GM12878 (cell line): Measurements from ENCODE around the gene FSTL4. TPM values are rescaled to one million over a fixed set of nuclear protein-coding genes. Genes with fewer than 3 reads are reported as not detected.
A peak's percentile ranks its signal among the peaks of the same experiment; 100 is the strongest.

ENCODE experiments used
- ATAC-seq: fragments of 200-7000 bp; cut with Tn5 transposase; 3 replicates; pipeline ENCODE4 v1.9.1; 2020; ENCODE audit warnings: mild to moderate bottlenecking, moderate library complexity
- BruUV-seq: library from RNA; stranded (reverse); fragments of 400-500 nt; replicated peaks from 2 replicates; lab custom pipeline; 2021; lab: Mats Ljungman, UMichigan
- CTCF ChIA-PET: fragments of 300-600 bp; sonication (Branson Sonifier 250); formaldehyde crosslinking; extraction: SDS; loops from one replicate; lab custom pipeline; 2021; ENCODE audit warnings: inconsistent platforms; lab: Yijun Ruan, JAX
- POLR2A ChIA-PET: fragments of 350-600 bp; formaldehyde crosslinking; extraction: SDS; loops from one replicate; lab custom pipeline; 2021; ENCODE audit warnings: inconsistent platforms; lab: Charles Lee
- RAD21 ChIA-PET: fragments of 300-600 bp; sonication (Branson Sonifier 250); formaldehyde crosslinking; loops from one replicate; lab custom pipeline; 2023; ENCODE audit warnings: antibody characterized with exemption; ENCODE audit not compliant: unreplicated experiment; lab: Charles Lee
- SMC1A ChIA-PET: fragments of 300-600 bp; sonication (Branson Sonifier 250); formaldehyde crosslinking; loops from one replicate; lab custom pipeline; 2023; ENCODE audit not compliant: unreplicated experiment, uncharacterized antibody; lab: Charles Lee
- DNase-seq: peaks from one replicate; pipeline ENCODE4 v3.0.0-alpha.2; 2011; ENCODE audit warnings: low read depth, low spot score
- FAIRE-seq: peaks from 3 replicates; lab custom pipeline; 2011; peaks lifted over from hg19 to GRCh38; lab: Jason Lieb, UNC
- H2AFZ ChIP-seq: 2 replicates; pipeline ENCODE4 v1.6.0; 2011; ENCODE audit warnings: low read depth, low read length, control low read depth; ENCODE audit not compliant: control insufficient read depth
- H3K27ac ChIP-seq: 2 replicates; pipeline ENCODE4 v1.5.1; 2011; ENCODE audit warnings: control low read depth; ENCODE audit not compliant: control insufficient read depth, insufficient read depth
- H3K27me3 ChIP-seq, 2 experiments: replicated peaks in 1 of 2; 2 replicates each; pipeline versions ENCODE4 v1.6.0 to v1.6.1; 2011; ENCODE audit warnings: low read length in 1 of 2; ENCODE audit not compliant: control insufficient read depth in 2 of 2, insufficient read depth in 2 of 2
- H3K36me3 ChIP-seq, 2 experiments: 2 replicates each; pipeline ENCODE4 v1.5.1; 2011; ENCODE audit warnings: low read length in 1 of 2; ENCODE audit not compliant: control insufficient read depth in 2 of 2, insufficient read depth in 2 of 2
- H3K4me1 ChIP-seq: 2 replicates; pipeline ENCODE4 v1.6.1; 2011; ENCODE audit warnings: mild to moderate bottlenecking, low read length, moderate library complexity, mixed read lengths; ENCODE audit not compliant: control insufficient read depth, insufficient read depth
- H3K4me2 ChIP-seq: 2 replicates; pipeline ENCODE4 v1.6.0; 2011; ENCODE audit warnings: control low read depth; ENCODE audit not compliant: control insufficient read depth, insufficient read depth
- H3K4me3 ChIP-seq: fragments of 200-600 bp; sonication (generic); 2 replicates; pipeline ENCODE4 v1.5.1; 2016
- H3K79me2 ChIP-seq: 2 replicates; pipeline ENCODE4 v1.6.0; 2011; ENCODE audit warnings: low read length; ENCODE audit not compliant: control insufficient read depth, insufficient read depth
- H3K9ac ChIP-seq: 2 replicates; pipeline ENCODE4 v1.8.0; 2011; ENCODE audit warnings: low read length, control low read depth, mixed read lengths; ENCODE audit not compliant: control insufficient read depth, insufficient read depth
- H3K9me3 ChIP-seq: replicated peaks from 3 replicates; pipeline ENCODE4 v1.5.1; 2011; ENCODE audit warnings: mild to moderate bottlenecking, low read length; ENCODE audit not compliant: control insufficient read depth, insufficient read depth
- H4K20me1 ChIP-seq: 2 replicates; pipeline ENCODE4 v1.6.0; 2011; ENCODE audit not compliant: control insufficient read depth, insufficient read depth
- ASH2L ChIP-seq: fragments of 300-600, 200-600 bp; sonication (generic); IDR thresholded peaks from 2 replicates; pipeline ENCODE4 v1.6.1; 2017; ENCODE audit warnings: low read depth, mild to moderate bottlenecking, borderline replicate concordance
- ATF3 ChIP-seq: IDR thresholded peaks from 2 replicates; pipeline ENCODE4 v1.6.1; 2011; ENCODE audit warnings: low read depth, mild to moderate bottlenecking, low read length, moderate library complexity, borderline replicate concordance; ENCODE audit errors: extremely low read depth
- ATF7 ChIP-seq: fragments of 450-650 bp; IDR thresholded peaks from 2 replicates; pipeline ENCODE4 v1.6.1; 2016; ENCODE audit warnings: low read depth, mild to moderate bottlenecking
- CREM ChIP-seq: IDR thresholded peaks from 2 replicates; pipeline ENCODE4 v1.6.1; 2014; ENCODE audit warnings: antibody characterized with exemption, low read depth
- DPF2 ChIP-seq: fragments of 450-650 bp; IDR thresholded peaks from 2 replicates; pipeline ENCODE4 v1.6.1; 2017; ENCODE audit warnings: mild to moderate bottlenecking
- ESRRA ChIP-seq: IDR thresholded peaks from 2 replicates; pipeline ENCODE4 v1.6.1; 2012; ENCODE audit warnings: mild to moderate bottlenecking, low read length, improper control_type of control experiment
- FOS ChIP-seq: IDR thresholded peaks from 3 replicates; pipeline ENCODE4 v1.6.1; 2011; ENCODE audit warnings: borderline replicate concordance; ENCODE audit not compliant: insufficient read length; ENCODE audit errors: extremely low read depth
- HDGF ChIP-seq: fragments of 450-650 bp; IDR thresholded peaks from 2 replicates; pipeline ENCODE4 v1.6.1; 2016; ENCODE audit warnings: antibody characterized with exemption
- HSF1 ChIP-seq: fragments of 150-350 bp; IDR thresholded peaks from 2 replicates; pipeline ENCODE4 v1.6.1; 2014; ENCODE audit warnings: mild to moderate bottlenecking, low read depth, low read length
- LARP7 ChIP-seq: fragments of 450-650 bp; IDR thresholded peaks from 2 replicates; pipeline ENCODE4 v1.6.1; 2017; ENCODE audit warnings: mild to moderate bottlenecking
- NR2F1 ChIP-seq: fragments of 450-650 bp; conservative IDR thresholded peaks from 2 replicates; pipeline ENCODE4 v1.6.1; 2017; ENCODE audit warnings: mild to moderate bottlenecking
- POLR2A ChIP-seq: IDR thresholded peaks from 2 replicates; pipeline ENCODE4 v1.6.1; 2011; ENCODE audit warnings: low read depth, mild to moderate bottlenecking, low read length
- RFX5 ChIP-seq: IDR thresholded peaks from 2 replicates; pipeline ENCODE4 v1.6.1; 2011; ENCODE audit warnings: low read depth, low read length, improper control_type of control experiment
- SIX5 ChIP-seq: IDR thresholded peaks from 2 replicates; pipeline ENCODE4 v1.6.1; 2011; ENCODE audit warnings: mild to moderate bottlenecking, low read depth, low read length, moderate library complexity; ENCODE audit not compliant: severe bottlenecking
- SREBF1 ChIP-seq: IDR thresholded peaks from 2 replicates; pipeline ENCODE4 v1.6.1; 2012; ENCODE audit warnings: mild to moderate bottlenecking, low read length
- TCF7 ChIP-seq: IDR thresholded peaks from 2 replicates; pipeline ENCODE4 v1.6.1; 2014; ENCODE audit warnings: antibody characterized with exemption, borderline replicate concordance
- ZBED1 ChIP-seq: IDR thresholded peaks from 2 replicates; pipeline ENCODE4 v1.6.1; 2016; ENCODE audit warnings: borderline replicate concordance
- ZSCAN29 ChIP-seq: fragments of 450-650 bp; IDR thresholded peaks from 2 replicates; pipeline ENCODE4 v1.6.1; 2017; ENCODE audit warnings: mild to moderate bottlenecking, moderate library complexity
- ZZZ3 ChIP-seq: IDR thresholded peaks from 2 replicates; pipeline ENCODE4 v1.6.1; 2011; ENCODE audit warnings: low read depth; ENCODE audit not compliant: control insufficient read depth, insufficient read length
- WGBS: methylation state at CpG from one replicate; pipeline ENCODE4 v1.1.6; 2016; ENCODE audit warnings: low lambda C conversion rate; ENCODE audit not compliant: insufficient replicate concordance, insufficient coverage; ENCODE audit errors: missing lambda C conversion rate; 5-methylcytosine and 5-hydroxymethylcytosine counted together
- in situ Hi-C: fragments of 300-500 bp; cut with MboI; formaldehyde crosslinking; loops from 9 replicates; pipeline ENCODE4 v1.14.3; 2018; ENCODE audit warnings: mixed read lengths
- intact Hi-C: fragments of 100-400 bp; cut with micrococcal nuclease; formaldehyde crosslinking; loops from one replicate; pipeline ENCODE4 v1.14.2; 2022; ENCODE audit not compliant: unreplicated experiment
- polyA plus RNA-seq, 11 experiments: library from polyadenylated mRNA; depleted of rRNA in 4 of 11; unstranded in 6 of 11; stranded (reverse) in 5 of 11; fragments of >200 nt; fragmentation: Nextera tagmentation in 4 of 11; fragmentation: Illumina TruSeq in 1 of 11; extraction: Ambion mirVana in 4 of 11; extraction: Trizol in 1 of 11; gene quantifications; 1 replicate in 1 of 11; 2 replicates in 10 of 11; pipeline versions ENCODE4 v1.2.1 to v1.2.3, GENCODE V29; 2011 to 2016; ENCODE audit warnings: inconsistent platforms in 2 of 11, missing spikeins in 2 of 11, low read depth in 1 of 11
- total RNA-seq, 4 experiments: library from RNA; depleted of rRNA in 3 of 4; stranded (reverse); fragments of >200 nt in 3 of 4; fragmentation: Illumina TruSeq in 1 of 4; extraction: Trizol in 1 of 4; gene quantifications; 2 replicates each; pipeline versions ENCODE4 v1.2.1 to v1.2.3, GENCODE V29; 2013 to 2021

The FSTL4 gene
- total and polyA plus RNA-seq, 10 of the 15 experiments (the other 5 are each of a cell fraction or from before 2014, with no cell fraction given), result 0.01 to 0.79 (median 0.21) TPM; not detected in 6

GRCh38 chr5:133304178-133304577 lies 308.2 kb downstream of the FSTL4 start:
- intact Hi-C loops (no loop called here), in situ Hi-C loops (no loop called here)
- Histone ChIP-seq H2AFZ (no peak overlapping the region), H3K9ac (no peak overlapping the region), H3K9me3 (no peaks in the 10 kb centered on the region), H3K4me2 (no peak overlapping the region), H3K27ac (no peak overlapping the region), H3K4me1 (no peaks in the 10 kb centered on the region), H4K20me1 (no peaks in the 10 kb centered on the region), H3K36me3 (no peaks in the 10 kb centered on the region), H3K4me3 (no peak overlapping the region), H3K27me3 (no peaks in the 10 kb centered on the region), H3K79me2 (no peaks in the 10 kb centered on the region)
- ChIA-PET CTCF (interaction anchor here (1.2 to 1.6 kb wide), 3 partner anchors 13 to 120 kb away, joined by 3 to 4 read pairs (median 3); no protein-coding TSS in a partner anchor), POLR2A (interaction anchor here (0.7 kb wide), 1 partner anchor 42 kb away, joined by 3 read pairs; no protein-coding TSS in a partner anchor), RAD21 (no interaction called here), SMC1A (interaction anchor here (1.0 to 1.7 kb wide), 2 partner anchors 8 to 29 kb away, joined by 4 to 5 read pairs; no protein-coding TSS in a partner anchor)
- DNase-seq (no peak), FAIRE-seq (no peak), ATAC-seq (no peak)
- TF ChIP-seq DPF2 (no peak), ATF7 (no peak), ZBED1 (no peak), ASH2L (no peak), HDGF (no peak)
- no TSS peak for BruUV-seq
- 0% methylated on average over 2 of the region's 2 CpGs for WGBS

GRCh38 chr5:133303298-133303697 lies 309.0 kb downstream of the FSTL4 start:
- DNase-seq (no peak), ATAC-seq (peak; percentile 15; the same call in 2 of the 3 replicates), FAIRE-seq (no peak)
- Histone ChIP-seq H3K4me2 (no peak overlapping the region), H3K9me3 (no peaks in the 10 kb centered on the region), H3K27ac (no peak overlapping the region), H3K27me3 (no peaks in the 10 kb centered on the region), H3K79me2 (no peaks in the 10 kb centered on the region), H3K36me3 (no peaks in the 10 kb centered on the region), H3K4me1 (no peaks in the 10 kb centered on the region), H3K9ac (no peak overlapping the region), H3K4me3 (no peak overlapping the region), H2AFZ (no peak overlapping the region), H4K20me1 (no peaks in the 10 kb centered on the region)
- ChIA-PET SMC1A (interaction anchor here (0.7 to 1.7 kb wide), 3 partner anchors 9 to 191 kb away, joined by 3 to 5 read pairs (median 3); no protein-coding TSS in a partner anchor), RAD21 (no interaction called here), CTCF (interaction anchor here (1.4 to 1.6 kb wide), 3 partner anchors 13 to 121 kb away, joined by 3 to 4 read pairs (median 4); no protein-coding TSS in a partner anchor), POLR2A (no interaction called here)
- TF ChIP-seq RFX5 (no peak), ZZZ3 (no peak), ATF3 (no peak), HSF1 (no peak), CREM (no peak), ZSCAN29 (no peak), ESRRA (no peak), LARP7 (no peak), NR2F1 (no peak), SREBF1 (no peak), POLR2A (no peak), SIX5 (no peak), TCF7 (no peak), FOS (no peak)
- no TSS peak for BruUV-seq
- intact Hi-C loops, result no loop called here
- 0% methylated on average over 2 of the region's 2 CpGs for WGBS
- in situ Hi-C loops, result no loop called here
